NCI-H226 (cell line): Measurements from ENCODE around the gene CMTM7.
"Not testable (repeated sequence)": the region's sequence is repeated elsewhere in the genome, so short reads cannot be mapped to it uniquely, and the experiment has no call there.

Experiments
- DNase-seq: peaks from one replicate; pipeline ENCODE4 v3.0.0-alpha.2; 2015

Gene CMTM7

DNA sequence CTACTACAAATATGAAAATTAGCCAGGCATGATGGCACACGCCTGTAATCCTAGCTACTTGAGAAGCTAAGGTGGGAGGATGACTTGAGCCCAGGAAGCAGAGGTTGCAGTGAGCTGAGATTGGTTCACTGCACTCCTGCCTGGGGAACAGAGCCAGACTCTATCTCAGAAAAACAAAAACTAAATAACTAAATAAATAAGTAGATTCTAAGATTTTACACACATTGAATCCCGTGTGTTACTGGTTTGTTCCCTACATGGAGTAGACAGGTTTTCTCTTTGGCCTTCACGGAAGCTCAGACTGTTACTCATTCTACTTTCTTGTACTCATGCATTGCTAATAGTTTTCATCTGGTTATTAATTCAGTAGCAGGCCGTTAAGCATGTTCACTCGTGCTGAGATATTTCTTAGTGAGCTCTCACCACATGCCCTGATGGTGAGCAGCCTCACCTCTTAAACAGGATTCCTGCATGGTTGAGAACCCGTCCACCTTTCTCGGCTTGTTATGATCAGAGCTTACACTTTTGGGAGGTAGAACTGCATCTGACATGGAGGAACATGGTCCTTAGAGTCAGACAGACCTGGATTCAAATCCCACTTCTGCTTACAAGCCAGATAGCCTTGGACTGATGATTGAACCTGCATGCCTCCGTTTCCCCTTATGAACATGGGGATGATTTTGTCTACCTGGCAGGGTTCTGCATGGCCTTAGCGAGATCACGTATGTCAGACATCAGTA lies 49.1 kb downstream of the CMTM7 start:
- no peak for DNase-seq

DNA sequence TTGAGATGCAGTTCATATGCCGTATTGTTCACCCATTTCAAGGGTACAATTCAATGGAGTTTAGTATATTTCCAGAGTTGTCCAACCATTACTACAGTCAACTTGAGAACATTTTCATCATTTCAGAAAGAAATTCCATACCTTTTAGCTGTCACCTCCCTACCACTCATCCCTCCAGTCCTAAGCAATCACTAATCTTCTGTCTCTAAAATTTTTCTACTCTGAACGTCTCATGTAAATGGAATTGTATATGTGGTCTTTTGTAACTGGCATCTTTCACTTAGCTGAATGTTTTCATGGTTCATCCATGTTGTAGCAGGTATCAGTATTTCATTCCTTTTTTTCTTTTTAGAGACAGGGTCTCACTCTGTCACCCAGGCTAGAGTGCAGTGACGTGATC lies 51.1 kb downstream of the CMTM7 start:
- DNase-seq, result peak; percentile 43

DNA sequence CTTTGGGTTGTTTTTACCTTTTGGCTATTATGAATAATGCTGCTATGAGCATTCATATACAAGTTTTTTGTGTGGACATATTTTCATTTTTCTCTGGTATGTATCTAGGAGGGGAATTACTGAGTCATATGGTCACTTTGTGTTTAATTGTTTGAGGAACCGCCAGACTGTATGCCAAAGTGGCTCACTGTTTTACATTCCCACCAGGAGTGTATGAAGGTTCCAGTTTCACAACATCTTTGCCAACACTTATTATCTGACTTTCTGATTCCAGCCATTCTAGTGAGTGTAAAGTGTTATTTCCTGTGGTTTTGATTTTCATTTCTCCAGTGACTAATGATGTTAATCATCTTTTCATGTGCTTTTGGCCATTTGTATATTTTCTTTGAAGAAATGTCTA lies 51.8 kb downstream of the CMTM7 start:
- peak; percentile 80 for DNase-seq

DNA sequence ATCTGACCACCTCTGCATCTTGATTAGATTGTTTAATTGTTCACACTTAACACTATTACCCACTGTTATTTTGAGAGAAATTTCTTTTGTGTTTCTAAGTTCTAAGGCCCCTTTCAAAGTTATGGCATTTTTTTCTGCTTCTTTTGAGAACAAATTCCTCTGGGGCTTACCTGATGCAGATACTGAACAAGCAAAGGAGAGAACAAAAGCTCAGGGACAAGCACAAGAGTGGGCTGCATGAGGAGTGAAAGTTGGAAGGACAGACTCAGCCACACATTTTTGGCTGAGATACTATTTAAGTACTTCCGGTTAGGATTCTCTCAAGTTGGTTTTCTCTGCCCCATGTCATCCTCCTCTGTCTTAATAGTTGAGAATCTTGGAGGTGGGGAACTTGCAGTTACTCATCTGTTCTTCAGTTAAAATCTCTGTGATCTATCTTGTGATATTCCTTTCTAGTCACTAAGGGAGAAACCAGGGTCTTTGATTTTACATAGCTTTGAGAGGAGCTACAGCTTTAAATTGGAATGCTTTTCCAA lies 56.3 kb downstream of the CMTM7 start:
- no peak for DNase-seq

DNA sequence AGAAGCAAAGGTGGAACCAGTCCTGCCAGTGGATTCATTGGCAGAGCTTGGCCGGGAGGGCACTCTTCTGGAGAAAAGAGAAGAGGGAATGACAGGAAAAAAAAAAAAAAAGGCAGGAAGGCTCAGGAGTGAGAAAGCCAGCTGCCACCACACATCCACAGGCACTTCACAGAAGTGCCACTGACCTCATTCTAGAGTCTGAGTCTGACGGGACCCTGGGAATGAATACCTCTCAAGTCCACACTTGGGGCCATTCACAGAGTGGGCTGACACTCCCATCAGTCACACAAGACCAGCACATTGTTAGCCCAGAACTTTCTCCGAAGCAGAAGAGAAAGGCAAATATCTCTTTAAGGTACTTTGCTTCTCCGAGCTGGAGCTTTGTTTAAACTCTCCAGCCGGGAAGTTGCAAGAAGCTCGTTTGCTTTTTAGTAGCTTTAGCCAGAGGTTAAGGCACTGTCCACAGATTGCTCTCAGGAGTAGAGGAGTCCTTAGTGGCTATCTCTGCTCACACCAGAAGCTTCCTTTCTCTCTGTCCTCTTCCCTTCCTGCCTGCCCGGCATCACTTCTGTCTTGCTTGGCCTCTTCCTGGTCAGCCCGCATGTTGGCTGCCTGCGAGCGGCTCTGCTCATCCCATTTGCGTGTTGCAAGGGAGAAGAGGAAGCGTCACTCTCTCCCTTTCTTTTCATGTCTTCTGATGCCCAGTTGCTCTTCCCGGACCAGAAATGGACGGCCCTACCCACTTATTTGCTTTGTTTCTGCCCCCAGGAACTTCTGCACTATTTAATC lies 57.2 kb downstream of the CMTM7 start:
- no peak for DNase-seq

DNA sequence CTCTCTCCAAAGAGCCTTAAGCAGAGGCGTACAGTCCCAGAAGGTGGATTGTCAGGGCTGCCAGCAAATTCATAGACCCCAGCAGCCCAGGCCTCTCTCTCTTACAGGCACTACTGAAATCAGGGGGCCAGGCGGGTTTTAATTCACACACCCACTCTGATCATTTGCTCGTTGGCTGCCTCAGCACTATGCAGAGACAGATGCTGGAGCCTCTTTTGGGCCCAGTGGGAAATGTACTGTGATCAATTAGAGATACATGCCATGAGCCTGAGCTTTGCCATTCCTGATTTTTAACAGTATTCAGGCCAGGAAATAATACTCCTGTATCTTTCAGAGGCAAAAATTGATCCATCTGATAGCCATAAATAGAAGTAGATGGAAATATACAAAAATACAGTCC lies 58.0 kb downstream of the CMTM7 start:
- no peak for DNase-seq

DNA sequence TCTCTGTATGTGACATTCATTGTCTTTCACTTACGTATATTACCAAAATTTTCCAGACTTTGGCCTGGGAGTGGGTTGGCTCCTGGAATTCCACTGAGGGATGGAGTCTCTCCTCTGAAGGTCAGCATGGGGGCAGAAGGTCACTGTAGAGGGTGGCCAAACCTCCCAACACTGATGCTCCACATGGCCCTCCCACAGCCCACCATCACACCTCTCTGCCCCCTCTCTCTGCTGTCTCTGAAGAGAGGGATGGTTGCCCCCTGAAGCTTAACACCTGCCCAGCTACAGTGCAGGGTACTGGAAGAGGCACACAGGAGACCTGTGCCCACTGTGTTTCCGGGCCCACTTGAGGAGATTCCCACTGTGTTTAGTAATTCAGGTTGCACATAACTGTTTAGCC lies 58.8 kb downstream of the CMTM7 start:
- DNase-seq, result no peak

DNA sequence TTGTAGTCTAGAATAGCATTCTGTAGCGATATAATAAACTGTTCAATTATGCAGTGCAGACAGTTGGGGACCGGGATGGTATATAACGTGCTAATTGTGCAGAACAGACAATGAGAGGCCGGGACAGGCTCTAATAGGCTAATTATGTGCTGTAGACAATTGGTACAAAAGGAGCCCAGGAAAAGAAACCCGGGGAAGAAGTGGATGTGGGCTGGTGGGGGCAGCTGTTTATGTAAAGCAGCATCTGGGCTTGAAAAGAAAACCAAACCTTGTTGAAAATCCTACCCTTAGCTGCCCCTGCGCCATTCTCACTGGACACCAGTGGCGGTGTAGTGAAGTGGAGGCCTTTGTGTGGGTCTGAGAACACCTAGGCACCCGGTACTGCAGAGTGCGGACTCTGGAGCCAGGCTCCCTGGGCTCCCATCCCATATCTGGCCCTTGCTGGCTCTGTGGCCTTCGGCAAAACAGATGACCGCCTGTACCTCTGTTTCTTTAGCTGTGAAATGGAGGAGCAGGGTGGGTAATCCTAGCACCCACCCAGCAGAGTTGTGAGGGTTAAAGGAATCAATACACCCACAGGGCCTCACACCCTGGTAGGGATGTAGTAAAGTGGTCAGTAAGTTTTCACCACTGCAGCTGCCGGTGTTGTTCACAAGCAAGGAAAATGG lies 59.5 kb downstream of the CMTM7 start:
- no peak for DNase-seq

DNA sequence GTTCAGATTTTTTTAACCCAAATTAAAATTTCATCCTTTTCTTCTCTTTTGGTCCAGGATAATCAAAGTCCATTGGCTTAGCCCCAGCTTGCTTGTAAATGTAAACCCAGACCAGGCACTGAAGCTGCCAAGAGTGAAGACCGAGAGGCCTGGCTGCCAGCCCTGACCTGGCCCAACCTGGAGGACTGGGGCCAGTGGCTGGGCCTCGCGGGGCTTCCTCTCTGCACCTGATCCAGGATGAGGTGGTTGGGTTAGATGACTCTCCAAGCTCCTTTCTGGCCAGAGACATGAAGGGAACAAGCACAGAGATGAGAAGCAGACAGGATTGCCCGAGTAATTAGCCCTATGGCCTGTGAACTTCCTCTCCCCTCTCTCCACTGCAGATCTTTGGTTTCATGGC lies 60.4 kb downstream of the CMTM7 start:
- no peak for DNase-seq

DNA sequence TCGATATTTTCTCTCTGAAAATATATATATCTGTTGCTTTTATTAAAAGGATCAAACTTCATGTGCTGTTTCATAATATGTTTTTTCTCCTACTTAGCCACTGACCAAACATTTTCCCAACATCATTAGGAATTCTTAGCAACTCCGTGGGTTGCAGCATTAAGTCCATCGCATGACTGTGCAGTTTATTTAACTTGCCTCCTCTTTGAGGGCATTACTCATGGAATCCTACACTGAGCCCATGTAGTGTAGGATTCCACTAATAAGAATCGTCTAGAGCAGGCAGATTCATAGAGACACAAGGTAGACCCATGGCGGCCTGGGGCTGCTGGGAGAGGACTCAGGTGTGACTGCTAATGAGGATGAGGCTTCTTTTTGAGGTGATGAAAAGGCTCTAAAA lies 61.7 kb downstream of the CMTM7 start:
- DNase-seq, result no peak

DNA sequence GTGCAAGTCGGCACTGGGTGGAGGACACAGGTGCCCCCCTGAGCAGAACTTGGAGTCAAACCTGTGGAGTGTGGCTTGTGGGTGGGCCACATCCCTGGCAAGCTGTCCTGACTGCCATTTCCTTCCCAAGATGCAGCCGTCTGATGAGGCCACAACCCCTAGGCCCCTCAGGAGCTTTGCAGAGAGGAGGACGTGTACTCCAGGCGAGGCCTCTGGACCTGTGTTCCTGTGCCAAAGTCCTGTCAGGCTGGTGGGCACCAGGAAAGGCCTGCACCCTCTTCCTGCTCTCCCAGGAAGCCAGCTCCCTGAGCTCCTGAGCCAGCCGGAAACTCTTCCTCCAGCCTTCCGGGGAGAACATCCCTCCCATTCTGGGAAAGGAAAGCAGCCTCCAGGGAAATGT lies 62.5 kb downstream of the CMTM7 start:
- DNase-seq, result no peak

DNA sequence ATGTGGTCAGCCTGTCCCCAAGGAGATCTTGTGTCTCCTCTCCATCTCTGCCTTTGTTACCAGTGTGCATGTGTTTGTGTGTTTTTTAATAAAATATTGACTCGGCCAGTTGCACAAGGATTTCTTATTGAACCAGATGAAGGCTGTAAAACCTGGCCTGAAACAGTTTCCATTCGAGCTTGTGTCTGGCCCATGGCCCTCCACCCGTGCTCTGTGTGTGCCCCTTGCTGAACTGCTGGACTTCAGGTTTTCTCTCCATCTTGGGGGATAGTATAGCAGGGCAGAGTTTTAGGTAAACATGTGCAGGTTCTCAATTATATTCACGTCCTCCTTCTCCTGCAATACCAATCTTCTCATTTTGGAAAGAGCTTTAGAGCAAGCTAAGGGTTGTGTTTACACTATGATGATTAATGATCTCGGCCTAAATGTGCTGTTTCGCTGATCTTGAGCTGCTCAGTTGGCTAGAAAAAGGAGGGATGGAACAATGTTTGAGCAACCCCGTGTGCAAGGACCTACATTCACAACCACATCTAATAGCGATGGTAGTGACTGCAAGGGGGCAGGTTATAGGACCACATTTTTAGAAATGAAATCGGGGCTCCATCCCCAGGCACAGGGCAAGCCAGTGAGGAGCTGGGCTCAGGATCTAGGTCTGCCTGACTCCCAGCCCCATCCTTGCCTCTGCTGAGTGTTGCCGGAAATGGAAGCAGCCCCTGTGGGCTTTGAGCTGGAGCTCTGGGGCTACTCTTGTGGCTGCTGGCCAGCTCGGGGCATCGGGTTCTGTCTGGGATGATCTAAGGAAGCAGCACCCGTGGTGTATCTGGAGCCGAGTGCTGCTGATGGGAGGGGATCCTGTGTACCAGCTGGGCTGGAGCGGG lies 63.3 kb downstream of the CMTM7 start:
- no peak for DNase-seq

DNA sequence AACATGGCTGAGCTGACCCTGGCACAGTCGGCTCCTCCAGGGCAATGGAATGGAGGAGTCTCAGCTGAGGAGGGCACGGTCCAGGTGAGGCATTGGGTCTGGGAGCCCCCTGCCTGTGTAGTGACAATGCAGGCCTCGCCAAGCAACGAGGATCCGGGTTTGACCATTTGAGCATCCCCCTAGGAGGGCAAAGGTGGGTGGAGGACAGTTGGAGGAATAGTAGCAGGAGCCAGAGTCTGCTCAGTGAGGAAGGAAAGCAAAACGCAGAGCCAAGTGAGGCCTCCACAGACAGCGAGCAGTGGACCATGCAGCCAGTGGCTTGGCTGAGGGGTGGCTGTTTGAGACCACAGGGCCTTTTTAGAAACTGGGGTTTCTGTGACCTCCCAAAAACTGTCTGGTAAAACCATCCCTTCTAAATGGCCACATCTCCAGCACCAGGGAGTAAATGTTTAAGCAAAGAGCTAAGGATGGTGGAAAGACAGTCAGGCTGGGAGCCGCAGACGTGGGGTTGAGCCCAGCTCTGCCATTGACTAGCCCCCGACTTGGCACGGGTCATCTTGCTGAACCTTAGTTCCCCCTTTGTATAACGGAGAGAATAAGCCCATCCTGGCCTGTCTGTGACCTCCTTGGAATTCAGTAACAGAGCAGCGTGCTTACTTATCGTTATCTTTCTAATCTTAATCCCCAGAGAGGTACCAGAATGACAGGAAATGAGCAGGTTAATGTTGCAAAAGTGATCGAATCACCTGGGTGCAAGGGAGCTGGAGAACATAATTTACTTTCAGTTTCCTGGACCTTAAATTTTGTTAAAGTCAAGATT lies 64.2 kb downstream of the CMTM7 start:
- no peak for DNase-seq

DNA sequence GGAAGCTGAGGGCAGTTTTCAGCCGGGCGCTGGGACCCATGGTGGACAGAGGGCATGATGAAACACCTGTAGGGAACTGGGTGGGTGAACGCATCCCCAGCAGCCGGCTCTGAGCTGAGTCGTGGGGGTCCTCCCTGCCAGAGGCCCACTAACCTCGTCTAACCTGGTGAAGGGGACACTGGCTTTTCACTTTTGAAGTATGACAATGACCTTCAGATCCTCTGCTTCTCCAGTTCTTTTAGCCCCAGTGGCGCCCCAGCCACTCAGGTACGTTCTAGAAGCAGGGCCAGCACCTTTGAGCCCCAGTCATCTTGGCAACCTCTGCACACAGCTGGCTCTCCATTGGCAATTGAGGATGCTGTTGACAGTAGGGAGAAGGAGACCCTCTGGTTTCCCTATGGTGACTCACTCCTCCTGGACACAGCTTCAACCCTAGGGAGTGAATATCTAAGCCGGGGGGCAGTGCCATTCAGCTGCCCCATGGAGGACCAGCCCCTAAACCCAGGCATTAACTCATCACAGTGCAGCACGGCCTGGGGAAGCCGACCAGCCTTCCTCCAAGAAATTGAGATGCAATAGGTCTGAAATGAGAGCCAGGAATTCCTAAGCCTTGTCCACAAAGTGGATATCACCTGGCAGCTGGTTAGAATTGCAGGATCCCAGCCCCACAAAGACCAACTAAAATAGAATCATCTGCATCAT lies 64.9 kb downstream of the CMTM7 start:
- DNase-seq, result no peak

DNA sequence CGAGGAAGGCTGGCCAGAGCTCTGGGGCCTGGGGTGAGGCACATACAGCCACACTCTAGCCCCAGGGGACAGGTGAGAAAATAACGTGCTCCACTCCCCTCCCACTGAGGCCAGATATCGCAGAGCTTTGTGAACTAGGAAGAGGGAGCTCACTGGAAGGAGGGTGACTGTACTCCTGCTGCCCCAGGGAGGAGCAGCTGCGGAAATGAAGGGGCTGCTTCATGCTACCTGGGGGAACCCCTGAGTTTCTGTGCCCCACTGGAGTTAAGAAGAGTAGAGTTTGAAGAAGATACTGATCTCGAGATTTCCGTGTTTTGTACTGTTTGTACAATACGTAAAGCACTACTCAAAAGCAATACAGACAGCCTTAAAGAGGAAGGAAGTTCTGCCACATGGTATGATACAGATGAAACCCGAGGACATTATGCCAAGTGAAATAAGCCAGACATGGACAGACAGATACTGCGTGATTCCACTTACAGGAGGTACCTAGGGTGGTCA lies 66.4 kb downstream of the CMTM7 start:
- no peak for DNase-seq

DNA sequence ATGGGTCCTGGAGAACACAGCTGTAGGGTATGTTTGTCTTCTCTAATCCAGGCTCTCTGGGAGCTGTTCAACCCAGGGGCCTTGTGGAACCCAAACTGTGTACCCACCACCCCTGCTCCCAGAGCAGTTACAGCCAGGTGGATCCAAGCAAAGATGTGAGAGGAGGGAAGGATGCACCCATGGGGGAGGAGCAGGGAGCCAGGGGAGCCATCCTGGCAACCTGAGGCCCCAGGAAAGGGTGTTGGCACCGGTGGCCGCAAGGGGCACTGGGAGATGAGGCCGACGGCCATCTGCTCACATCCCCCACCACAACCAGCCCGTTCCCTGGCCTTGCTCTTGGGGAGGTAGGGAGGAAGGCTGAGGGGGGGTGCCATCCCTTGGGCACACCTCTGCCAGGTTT lies 67.8 kb downstream of the CMTM7 start:
- DNase-seq, result no peak

DNA sequence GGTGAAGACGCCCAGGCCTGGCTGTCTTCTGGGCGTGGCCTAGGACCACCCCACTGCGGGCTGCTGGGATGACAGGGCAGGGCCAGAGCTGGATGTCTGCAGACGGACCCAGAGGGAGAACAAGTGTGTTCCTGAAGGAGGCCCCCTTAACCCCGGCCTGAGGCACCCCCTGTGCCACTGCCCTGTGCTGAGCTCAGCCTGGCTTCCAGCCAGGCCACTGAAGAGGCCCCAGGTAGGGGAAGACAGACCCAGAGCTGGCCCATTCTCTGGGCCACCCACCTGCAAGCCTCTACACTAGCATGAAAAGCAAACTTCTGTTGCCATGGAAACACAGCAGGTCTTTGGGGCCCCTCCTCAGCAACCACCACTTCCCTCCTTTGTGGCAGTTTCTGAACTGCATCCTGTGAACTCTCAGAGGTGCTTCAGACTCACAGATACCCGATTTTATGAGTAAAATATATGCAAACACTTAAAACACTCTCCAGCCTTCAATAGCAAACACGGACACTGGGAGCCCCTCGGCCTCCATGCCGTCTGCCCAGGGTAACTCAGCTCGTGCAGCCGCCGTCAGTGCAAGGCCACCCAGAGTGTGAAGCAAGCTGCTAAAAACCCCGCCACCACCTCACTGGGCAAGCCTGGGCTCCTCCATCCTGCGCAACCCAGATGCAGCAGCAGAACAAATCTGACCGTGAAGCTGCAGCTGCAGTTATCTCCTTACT lies 68.5 kb downstream of the CMTM7 start:
- DNase-seq, result no peak

DNA sequence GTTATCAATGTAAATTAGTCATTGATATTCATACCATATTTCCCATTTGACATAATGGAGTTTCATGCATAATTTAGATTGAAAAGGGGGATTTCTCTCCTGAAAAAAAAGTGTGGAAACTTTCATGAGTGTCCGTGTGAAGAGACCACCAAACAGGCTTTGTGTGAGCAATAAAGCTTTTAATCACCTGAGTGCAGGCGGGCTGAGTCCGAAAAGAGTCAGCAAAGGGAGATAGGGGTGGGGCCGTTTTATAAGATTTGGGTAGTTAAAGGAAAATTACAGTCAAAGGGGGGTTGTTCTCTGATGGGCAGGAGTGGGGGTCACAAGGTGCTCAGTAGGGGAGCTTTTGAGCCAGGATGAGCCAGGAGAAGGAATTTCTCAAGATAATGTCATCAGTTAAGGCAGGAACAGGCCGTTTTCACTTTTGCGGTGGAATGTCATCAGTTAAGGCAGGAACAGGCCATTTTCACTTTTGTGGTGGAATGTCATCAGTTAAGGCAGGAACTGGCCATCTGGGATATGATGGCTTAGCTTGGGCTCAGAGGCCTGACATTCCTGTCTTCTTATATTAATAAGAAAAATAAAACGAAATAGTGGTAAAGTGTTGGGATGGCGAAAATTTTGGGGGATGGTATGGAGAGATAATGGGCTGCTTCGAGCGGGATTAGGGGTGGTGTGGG lies 69.3 kb downstream of the CMTM7 start:
- DNase-seq, result not testable (repeated sequence)

DNA sequence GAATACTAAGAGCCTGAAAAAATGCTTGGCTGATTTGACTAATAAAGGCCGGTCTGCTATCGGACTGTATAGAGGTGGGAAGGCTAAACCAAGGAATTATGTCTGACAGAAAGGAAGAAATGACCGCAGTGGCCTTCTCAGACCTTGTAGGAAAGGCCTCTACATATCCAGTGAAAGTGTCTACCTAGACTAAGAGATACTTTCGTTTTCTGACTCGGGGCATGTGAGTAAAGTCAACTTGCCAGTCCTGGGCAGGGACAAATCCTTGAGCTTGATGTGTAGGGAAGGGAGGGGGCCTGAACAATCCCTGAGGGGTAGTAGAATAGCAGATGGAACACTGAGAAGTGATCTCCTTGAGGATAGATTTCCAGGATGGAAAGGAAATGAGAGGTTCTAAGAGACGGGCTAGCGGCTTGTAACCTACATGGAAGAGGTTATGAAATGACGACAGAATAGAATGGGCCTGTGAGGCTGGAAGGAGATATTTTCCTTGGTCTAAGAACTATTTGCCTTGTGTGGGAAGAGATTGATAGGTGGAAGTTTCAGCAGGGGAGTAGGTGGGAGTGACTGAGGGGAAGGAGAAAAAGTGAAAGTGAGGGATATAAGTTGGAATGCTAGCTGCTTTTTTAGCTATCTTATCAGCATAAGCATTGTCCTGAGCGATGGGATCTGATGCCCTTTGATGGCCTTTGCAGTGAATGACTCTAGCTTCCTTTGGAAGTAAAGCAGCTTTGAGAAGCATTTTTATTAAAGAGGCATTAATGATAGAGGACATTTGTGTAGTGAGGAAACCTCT lies 70.7 kb downstream of the CMTM7 start:
- not testable (repeated sequence) for DNase-seq
